Measurements from ENCODE around the gene GP1BB.

- no peak for TF ChIP-seq CTCF (IDR thresholded peaks at IDR 0.05)
- no peak for TF ChIP-seq POLR2A (IDR thresholded peaks at IDR 0.05)
These were observed 18.9 kb upstream of the GP1BB start for GRCh38 chr22:19704355-19705015.
